ENCODE data around the gene TMEM170A.

The TMEM170A gene

GRCh38 chr16:75477680-75478473, 13.4 kb upstream of the TMEM170A start:
- Histone ChIP-seq H3K9me3 (ENCODE audit: control insufficient read depth, low read length) (no peaks in the 10 kb centered on the region), H3K4me1 (no peaks in the 10 kb centered on the region), H3K27ac (no peak overlapping the region), H2AFZ (no peak overlapping the region), H3K9ac (no peak overlapping the region), H3K4me2 (ENCODE audit: low read length) (no peak overlapping the region), H3K4me3 (ENCODE audit: low read depth, low read length) (no peak overlapping the region), H3K79me2 (no peaks in the 10 kb centered on the region), H3K36me3 (ENCODE audit: control insufficient read depth, insufficient read depth, low read length) (no peaks in the 10 kb centered on the region), H3K27me3 (ENCODE audit: control insufficient read depth, insufficient read depth, low read length) (no peaks in the 10 kb centered on the region)
- no peak for TF ChIP-seq CTCF (IDR thresholded peaks at IDR 0.05)

GRCh38 chr16:75476817-75477216, 12.3 kb upstream of the TMEM170A start:
- no peaks in the 10 kb centered on the region for H3K27me3 ChIP-seq (ENCODE audit: control insufficient read depth, insufficient read depth, low read length)
- H3K9ac ChIP-seq: no peak overlapping the region
- no peaks in the 10 kb centered on the region for H3K4me1 ChIP-seq
- no peak overlapping the region for H2AFZ ChIP-seq
- no peaks in the 10 kb centered on the region for H3K79me2 ChIP-seq
- H3K4me2 ChIP-seq (ENCODE audit: low read length): no peak overlapping the region
- TF ChIP-seq CTCF (IDR thresholded peaks at IDR 0.05): no peak
- H3K36me3 ChIP-seq (ENCODE audit: control insufficient read depth, insufficient read depth, low read length): no peaks in the 10 kb centered on the region
- H3K27ac ChIP-seq: no peak overlapping the region
- no peaks in the 10 kb centered on the region for H3K9me3 ChIP-seq (ENCODE audit: control insufficient read depth, low read length)
- H3K4me3 ChIP-seq (ENCODE audit: low read depth, low read length): no peak overlapping the region

GRCh38 chr16:75475420-75475847, 10.9 kb upstream of the TMEM170A start:
- H3K36me3 ChIP-seq (ENCODE audit: control insufficient read depth, insufficient read depth, low read length): no peaks in the 10 kb centered on the region
- no peak overlapping the region for H3K9ac ChIP-seq
- no peaks in the 10 kb centered on the region for H3K79me2 ChIP-seq
- H2AFZ ChIP-seq: no peak overlapping the region
- no peaks in the 10 kb centered on the region for H3K9me3 ChIP-seq (ENCODE audit: control insufficient read depth, low read length)
- no peak overlapping the region for H3K27ac ChIP-seq
- H3K4me3 ChIP-seq (ENCODE audit: low read depth, low read length): no peak overlapping the region
- H3K4me1 ChIP-seq: no peaks in the 10 kb centered on the region
- H3K4me2 ChIP-seq (ENCODE audit: low read length): no peak overlapping the region
- TF ChIP-seq CTCF (IDR thresholded peaks at IDR 0.05): no peak
- no peaks in the 10 kb centered on the region for H3K27me3 ChIP-seq (ENCODE audit: control insufficient read depth, insufficient read depth, low read length)

GRCh38 chr16:75472908-75473877, 8.7 kb upstream of the TMEM170A start:
- H3K36me3 ChIP-seq (ENCODE audit: control insufficient read depth, insufficient read depth, low read length): no peaks in the 10 kb centered on the region

More at GRCh38 chr16:75472908-75473877, 8.7 kb upstream of the TMEM170A start:
- no peak for TF ChIP-seq CTCF (IDR thresholded peaks at IDR 0.05)
- Histone ChIP-seq H3K9ac (no peak overlapping the region), H3K9me3 (ENCODE audit: control insufficient read depth, low read length) (no peaks in the 10 kb centered on the region), H3K4me3 (ENCODE audit: low read depth, low read length) (no peak overlapping the region), H3K4me1 (no peaks in the 10 kb centered on the region), H3K4me2 (ENCODE audit: low read length) (no peak overlapping the region), H3K27ac (no peak overlapping the region), H3K79me2 (no peaks in the 10 kb centered on the region), H3K27me3 (ENCODE audit: control insufficient read depth, insufficient read depth, low read length) (no peaks in the 10 kb centered on the region), H2AFZ (no peak overlapping the region)
